ENCODE measurements around the gene PLD4.

- TF ChIP-seq POLR2A (IDR thresholded peaks at IDR 0.05), result no peak
- TF ChIP-seq CTCF (IDR thresholded peaks at IDR 0.05), result no peak
- no peak for TF ChIP-seq POLR2AphosphoS5 (IDR thresholded peaks at IDR 0.05)
Measured at GRCh38 chr14:104882991-104883660, 41.6 kb upstream of the PLD4 start.

Data from suprapubic skin (tissue), 4 donors.